Left lobe of liver (tissue), 2 donors: ENCODE data around the gene HPCA. TPM values are rescaled to one million over a fixed set of nuclear protein-coding genes. Genes with fewer than 3 reads are reported as not detected.

Experiments
- ATAC-seq: fragments of 200-7000 bp; cut with Tn5 transposase; one replicate; pipeline ENCODE4 v1.9.1; 2020; ENCODE audit warnings: mild to moderate bottlenecking, moderate library complexity
- DNase-seq: peaks from one replicate; pipeline ENCODE4 v3.0.0-alpha.2; 2020; ENCODE audit warnings: low spot score
- total RNA-seq: library from RNA; stranded (reverse); gene quantifications from one replicate; pipeline ENCODE4 v1.2.1, GENCODE V29; 2021
- donor health status: DM: no; HTN: no; CAD: no; lungs with moderate emphysema.
- donor health status: DM: no; HTN: yes; CAD: no.

Gene HPCA
- total RNA-seq, 1 donor from 2014 or later: not detected

DNA sequence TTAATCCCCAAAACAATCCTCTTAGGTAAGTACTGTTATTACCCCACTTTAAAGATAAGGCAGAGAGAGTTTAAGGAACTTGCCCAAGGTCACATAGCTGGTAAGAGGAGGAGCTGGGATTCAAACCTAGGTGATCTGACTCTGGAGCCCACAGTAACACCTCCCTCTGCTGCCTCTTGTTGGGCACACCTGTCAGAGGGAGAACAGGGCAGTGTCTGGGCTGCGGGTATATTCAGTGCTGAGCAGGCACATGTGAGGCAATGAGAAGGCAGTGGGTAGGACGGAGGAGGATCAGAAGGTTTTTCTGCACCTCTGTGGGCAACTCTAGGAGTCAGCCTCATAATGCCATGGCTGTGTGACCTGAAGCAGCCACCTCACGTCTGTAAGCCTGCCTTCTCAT is 1.8 kb downstream of the HPCA start:
- ATAC-seq (no peak), DNase-seq (no peak)

DNA sequence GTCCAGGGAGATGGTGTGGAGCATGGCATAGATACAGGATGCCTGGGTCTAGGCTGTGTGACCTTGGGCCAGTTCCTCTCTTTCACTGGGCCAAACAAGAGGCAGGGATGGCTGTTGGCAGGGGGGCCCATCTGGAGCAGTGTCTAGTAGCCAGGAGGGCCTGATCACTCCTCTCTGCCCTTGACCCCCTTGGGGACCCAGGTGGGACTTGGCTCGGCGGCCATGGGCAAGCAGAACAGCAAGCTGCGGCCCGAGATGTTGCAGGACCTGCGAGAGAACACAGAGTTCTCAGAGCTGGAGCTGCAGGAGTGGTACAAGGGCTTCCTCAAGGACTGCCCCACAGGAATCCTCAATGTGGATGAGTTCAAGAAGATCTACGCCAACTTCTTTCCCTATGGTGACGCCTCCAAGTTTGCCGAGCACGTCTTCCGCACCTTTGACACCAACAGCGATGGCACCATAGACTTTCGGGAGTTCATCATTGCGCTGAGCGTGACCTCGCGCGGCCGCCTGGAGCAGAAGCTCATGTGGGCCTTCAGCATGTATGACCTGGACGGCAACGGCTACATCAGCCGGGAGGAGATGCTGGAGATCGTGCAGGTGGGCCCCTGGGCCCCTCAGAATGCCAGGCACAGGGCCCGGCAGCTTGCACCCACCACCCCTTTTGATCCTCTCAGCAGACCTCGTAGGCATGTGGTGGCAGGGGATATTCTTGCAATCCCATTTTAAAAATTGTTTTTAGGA is 2.6 kb downstream of the HPCA start:
- ATAC-seq: no peak

DNA sequence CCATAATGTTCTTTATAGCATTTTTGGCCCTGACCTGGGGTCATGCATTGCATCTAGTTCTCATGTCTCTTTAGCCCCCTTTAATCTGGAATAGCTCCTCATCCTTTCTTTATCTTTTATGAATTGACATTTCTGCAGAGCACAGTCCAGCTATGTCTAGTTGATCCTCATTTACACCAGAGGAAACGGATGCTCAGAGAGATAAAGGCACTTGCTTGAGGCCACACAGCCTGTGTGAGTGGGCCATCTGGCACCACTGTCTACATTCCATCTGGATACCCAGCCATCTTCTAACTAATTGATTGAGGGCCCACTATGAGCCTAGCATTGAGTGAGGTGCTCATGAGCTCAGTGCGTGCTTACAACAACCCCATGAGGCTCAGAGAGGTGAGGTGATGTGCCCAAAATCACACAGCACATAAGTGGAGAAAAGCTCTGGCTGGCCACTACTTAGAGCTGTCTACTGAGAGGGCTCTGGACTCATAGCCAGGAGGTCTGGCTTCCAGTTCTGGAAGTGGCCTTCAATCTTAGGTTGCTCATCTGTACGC is 3.5 kb downstream of the HPCA start:
- DNase-seq (no peak), ATAC-seq (no peak)

More for the DNA sequence above, 2.6 kb downstream of the HPCA start:
- no peak for DNase-seq

DNA sequence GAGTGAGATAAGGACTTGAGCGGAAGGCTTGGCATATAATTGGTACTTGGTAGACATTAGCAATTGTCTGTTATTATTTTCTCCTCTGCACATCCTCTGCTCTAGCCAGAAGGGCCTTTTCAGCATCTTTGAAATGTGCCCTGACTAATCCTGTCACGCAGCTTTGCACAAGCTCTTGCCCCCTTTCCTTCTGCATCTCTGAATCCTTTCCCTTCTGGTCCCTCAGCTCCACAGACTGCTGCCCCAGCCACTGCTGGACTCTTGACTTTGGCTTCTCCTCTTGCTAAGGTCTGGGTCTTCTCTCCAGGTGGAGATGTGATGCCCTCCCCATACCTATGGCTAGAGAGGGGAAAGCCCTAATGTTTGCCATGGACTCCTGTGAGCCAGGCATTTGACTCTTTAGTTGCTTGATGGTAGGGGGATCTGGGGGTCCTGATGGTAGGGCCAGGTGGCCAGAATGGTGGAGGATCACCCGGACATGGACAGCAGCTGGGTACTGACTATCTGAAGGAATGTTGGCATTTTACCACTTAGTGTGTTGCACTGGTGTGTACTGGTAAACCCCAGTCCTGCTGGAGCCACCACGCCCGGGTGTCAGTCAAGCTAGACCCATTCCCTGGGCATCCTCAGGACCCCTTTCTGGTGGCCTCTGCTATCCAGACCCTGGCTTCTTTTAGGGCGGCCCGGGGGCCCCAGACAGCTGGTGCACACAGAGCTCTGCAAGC is 4.4 kb downstream of the HPCA start:
- no peak for ATAC-seq
- no peak for DNase-seq

DNA sequence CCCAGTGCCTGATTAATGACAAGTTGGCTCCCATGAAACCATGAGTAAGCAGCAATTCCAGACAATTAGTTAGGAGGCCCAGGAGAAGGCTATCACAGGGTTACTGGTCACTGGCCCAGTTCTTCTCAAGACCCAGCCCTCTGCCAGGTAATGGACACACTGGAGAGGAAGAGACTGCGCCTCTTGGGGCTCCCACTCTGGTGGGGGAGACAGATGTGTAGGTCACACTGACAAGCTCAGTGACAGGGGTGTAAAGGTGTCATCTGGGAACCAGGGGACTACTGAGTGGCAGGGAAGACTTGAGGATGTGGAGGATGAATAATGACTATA is 4.9 kb downstream of the HPCA start:
- no peak for ATAC-seq
- no peak for DNase-seq

DNA sequence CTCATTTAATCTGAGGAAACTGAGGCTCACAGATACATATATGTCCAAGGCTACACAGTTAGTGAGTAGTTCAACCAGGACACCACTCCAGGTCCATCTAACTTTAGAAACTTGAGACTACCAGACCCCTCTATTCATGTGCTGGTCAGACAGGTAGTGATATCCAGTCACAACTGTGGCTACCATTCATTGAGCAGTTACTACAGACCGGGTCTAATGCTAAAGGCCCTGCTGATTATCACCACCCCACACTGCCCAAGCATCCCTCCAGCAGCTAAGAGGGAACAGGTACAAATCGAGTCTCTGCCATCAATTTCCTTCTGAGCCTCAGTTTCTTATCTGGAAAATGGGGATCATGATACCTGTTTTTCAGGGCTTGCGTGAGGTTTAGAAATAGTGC is 5.3 kb downstream of the HPCA start:
- ATAC-seq: no peak

DNA sequence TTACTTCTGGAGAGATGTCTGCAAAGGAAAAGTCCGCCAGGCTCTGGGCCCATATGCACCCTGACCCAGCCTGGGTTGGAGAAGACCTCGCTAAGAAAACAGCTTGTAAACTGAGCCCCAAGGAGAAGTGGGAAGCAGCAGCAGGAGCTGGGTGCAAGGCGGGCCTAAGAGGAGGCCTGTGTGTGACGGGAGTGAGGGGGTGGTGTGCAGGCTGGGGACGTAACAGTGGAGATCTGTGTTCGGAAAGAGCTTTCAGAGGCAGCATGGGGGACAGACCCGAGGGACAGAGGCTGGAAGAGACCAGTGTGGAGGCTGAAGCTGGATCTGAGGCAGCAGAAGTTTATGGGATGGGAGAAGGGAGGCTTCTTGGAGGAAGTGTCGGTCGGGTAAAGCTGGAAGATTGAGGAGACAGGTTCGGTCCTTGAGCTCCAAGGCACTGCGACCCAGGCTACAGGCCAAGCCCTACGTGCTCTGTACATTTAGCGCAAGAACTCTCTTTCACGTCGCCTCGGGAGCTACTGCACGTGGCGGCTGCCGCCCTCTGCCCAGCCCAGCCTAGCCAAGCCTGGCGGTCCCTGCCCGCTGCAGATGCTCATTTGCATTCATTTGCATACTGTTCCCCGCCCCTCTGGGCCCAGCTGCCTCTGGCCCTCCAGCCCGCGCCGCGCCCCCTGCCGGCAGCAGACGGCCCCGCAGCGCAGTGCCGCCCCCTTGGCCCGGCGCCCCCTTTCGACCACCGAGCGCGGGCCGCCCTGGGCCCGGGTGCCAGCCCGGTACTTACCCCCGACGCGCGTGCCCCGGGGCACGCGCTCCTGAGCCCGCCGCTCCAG is 6.3 kb downstream of the HPCA start:
- ATAC-seq (no peak), DNase-seq (no peak)

More for the DNA sequence above, 5.3 kb downstream of the HPCA start:
- DNase-seq: no peak

DNA sequence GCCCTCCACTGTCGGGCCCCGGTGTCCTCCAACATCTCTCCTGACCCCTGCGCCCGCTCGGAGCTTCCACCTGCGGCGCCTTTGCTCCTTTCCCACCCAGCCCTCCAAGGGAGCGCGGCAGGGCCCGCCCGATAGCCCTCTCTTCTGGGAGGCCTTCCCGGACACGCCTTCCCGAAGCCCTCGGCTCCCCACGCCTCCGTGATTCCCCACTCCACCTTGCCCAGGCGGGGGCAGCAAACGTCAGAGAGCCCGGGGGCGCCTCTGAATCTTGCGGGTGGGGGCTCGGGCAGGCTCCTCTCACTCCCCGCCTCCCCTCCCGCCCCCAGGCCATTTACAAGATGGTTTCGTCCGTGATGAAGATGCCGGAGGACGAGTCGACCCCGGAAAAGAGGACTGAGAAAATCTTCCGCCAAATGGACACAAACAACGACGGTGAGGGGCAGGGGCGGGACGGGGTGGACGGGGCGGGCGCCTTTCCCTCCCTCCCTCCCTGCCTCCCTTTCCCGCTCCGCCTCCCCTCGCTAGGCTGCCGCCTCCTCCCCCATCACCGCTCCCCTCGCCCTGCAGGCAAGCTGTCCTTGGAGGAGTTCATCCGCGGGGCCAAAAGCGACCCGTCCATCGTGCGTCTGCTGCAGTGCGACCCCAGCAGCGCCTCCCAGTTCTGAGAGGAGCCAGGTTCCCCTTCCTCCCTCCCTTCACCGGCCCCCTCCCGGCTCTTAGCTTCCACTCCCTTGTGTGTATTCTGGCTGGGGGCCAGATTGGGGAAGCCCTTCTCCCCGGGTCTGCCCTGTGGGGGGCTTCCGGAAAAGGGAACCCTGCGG is 7.1 kb downstream of the HPCA start:
- no peak for DNase-seq
- peak; percentile 20 for ATAC-seq

DNA sequence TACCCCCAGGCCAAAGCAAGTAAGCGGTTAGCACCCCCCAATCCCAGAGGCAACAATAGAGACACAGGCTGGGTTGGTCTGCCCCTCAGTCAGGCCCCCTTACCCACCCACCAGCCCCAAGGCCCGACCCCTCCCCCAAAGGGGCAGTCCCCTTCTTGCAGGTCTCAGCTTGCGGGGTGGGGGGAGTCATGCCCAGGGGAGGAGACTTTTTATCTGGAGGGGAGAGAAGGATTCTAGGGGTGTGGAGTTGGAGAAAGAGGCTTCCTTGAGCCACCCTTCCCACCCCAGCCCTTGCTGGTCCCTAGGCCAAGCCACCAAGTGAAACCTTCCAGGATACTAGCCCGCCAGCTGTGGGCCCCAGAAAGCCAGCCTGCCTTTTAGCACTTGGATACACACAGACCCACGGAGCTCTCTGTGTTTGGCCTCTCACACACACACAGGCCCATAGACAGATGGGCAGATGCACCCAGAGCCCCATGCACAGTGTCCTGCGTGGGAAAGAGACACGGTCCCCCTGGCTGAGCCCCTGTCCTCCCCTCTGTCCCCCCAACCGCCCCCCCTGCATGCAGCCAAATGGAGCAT is 7.8 kb downstream of the HPCA start:
- ATAC-seq (no peak), DNase-seq (no peak)

DNA sequence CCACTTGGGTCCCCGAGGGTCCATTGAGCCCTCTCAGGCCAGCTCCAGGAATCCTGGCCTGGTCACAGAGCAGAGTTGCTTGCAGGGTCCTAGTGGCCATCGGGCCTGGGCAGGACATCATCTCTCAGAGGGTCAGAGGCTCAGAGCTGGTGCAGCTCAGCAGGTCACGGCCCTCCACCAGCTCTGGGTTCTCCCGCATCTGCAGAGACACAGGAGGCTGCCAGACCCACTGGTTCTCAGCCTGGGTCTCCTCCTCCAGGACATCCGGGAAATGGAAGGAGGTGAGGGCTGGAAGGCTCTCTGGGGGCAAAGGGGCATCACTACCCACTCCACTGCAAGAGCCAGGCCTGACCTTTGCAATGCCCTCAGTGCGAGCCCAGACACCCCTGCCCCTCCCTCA is 8.4 kb downstream of the HPCA start:
- no peak for DNase-seq
- ATAC-seq: no peak

DNA sequence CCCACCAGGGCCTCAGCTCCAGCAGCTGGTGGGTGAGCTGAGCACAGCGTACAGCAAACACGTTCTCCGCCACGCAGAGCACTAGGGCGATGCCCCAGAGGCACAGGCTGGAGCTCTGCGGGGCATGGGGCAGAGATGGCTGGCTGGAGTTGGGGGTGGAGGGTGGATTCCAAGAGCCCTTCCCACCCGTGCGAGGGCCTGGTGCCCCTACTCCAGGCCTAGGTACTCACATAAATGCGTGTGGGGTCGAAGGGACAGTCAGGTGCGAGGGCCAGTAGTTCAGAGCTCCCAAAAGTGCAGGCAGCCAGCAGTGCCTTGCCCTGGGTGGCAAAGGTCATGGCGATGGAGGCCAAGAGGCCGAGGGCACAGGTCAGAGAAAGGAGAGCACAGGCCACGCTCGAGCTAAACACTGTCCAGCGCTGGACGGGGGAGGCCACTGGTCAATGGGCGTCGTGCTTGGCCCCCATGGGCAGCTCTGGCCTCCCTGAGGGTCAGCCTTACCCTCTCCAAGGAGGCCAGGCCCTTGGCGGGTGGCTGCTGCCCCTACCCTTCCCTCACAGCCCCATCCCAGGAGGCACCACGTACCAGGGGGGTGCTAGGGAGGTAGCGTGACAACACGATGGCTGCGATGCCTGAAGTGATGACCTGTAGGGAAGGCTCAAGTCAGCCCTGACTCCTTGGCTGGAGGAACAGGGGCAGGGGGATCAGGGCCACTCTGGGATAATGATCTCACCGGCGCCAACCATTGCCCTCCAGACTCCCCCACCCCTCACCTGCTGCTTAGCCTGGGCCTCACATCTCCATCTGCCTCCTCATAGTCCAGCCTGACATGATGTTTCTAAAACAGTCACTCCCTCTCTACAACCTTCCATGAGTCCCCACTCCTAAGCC is 9.3 kb downstream of the HPCA start:
- DNase-seq (peak; percentile 76), ATAC-seq (peak; percentile 86)

DNA sequence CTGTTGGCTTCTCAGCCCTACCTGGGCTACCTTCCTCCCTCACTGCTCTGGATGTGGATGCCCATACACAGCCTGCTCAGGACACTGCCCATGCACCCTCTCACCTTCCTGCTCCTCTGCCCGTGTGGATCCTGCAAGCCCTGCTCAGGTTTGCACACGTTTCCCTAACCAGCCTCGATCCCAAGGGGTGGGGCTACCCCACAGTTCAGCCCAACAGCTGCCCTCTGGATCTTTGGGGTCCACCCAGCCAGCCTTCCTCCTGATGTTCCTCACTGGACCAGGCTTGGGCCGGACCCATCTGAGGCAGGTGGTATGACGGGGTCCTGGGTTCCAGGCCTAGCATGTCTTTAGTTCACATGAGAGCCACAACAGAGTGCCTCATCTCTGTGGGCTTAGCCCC is 10.2 kb downstream of the HPCA start:
- ATAC-seq (no peak), DNase-seq (no peak)

DNA sequence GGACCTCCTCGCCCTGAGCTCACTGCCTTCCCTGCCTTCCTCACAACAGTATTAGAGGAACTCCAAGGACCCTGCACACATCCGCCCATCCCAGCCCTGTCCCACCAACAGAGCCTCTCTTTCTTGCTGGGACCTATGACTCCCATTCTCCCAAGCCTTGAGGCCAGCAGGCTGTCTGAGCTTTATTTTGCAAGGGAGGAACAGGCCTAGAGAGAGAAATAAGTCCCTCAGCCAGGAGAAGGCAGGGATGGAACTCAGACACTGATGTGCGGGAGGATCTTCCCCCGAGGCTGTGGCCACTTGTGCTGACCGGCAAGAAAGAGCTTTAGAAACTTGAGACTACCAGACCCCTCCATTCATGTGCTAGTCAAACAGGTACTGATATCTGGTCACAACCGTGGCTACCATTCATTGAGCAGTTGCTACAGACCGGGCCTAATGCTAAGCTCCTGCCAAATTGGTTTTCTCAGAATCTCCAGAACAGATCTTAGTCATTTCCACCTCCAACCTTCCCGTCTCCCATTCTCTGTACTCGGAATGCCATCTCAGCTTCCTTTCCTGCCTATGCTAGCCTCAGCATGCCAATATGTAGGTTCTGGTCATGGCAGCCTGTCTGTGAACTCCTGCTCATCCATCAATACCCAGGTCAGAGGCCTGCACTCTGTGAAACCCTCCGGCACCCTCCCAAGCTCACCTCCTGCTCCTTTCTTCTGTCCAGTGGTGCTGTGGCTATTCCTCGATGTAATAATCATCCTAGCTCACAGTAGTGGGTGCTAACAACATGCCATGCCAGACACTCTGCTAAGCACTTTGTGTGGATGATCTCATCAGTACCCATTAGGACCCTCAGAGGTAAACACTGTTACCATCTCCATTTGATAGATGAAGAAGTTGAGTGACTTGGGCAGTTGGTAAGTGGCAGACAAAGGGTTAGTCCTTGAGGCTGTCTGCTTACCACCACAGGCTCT is 11.1 kb downstream of the HPCA start:
- DNase-seq: no peak
- ATAC-seq: no peak

DNA sequence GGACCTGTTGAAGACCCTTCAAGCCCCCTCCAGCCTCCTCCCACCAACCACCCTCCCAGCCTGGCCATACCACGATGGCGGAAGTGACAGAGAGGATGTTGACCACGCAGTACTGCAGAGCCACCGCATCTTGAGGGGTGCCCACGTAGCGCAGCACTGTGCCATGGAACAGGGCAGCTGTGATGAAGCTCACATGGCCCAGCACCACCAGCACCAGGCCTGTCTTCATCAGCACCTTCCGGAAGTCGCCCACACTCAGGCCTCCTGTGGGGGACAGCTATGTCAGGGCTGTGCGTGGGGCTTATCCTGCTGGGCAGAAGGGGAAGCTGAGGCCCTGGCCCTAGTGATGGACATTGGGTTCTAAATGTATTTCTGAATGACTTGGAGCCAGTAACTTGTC is 11.8 kb downstream of the HPCA start:
- DNase-seq (no peak), ATAC-seq (no peak)

DNA sequence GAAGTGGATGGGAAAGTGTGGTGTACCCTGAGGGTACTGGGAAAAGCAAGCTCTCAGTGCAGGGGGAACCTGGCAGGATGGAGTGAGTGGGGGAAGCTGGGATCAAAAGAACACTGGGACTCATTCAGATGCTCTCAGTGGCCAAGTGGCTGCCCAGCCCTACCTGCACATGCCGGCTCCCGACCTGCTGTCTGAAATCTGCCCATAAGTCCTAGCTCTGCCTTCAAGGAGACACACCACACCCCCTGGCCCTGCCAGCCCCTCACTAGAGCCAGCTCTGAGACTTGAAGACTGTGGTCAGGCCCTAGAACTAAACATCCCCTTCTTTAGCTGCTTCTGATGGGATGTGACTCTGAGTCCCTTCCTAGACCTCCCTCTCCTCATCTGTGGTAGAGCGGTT is 12.7 kb downstream of the HPCA start:
- ATAC-seq: no peak

DNA sequence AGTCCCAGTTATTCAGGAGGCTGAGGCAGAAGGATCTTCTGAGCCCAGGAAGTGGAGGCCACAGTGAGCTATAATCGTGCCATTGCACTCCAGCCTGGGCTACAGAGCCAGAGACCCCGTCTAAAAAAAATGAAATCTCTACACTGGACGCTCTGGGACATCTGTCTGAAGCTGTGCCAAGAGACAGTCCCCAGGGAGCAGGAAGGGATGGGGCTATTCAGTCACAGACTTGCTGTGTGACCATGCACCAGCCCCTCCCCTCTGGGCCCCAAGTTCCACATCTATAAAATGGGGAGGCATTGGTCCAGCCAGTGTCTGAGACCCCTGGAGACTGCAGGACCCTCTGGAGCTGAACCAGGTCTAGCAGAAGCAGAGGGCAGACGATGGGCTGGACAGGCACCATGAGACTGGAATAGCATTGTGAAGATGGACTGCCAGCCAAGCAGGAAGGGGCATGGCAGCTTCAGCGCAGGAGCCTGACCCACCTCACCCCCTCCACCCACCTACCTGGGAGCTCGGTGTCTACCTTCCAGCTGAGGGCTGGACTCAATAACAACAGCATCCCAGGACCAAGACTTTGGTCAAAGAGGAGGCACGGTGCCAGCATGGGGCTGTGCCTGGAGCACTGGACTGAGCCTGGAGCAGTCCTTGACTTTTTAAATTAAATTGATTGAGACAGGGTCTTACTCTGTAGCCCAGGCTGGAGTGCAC is 13.4 kb downstream of the HPCA start:
- peak; percentile 36 for ATAC-seq
- DNase-seq: no peak

More for the DNA sequence above, 12.7 kb downstream of the HPCA start:
- no peak for DNase-seq

DNA sequence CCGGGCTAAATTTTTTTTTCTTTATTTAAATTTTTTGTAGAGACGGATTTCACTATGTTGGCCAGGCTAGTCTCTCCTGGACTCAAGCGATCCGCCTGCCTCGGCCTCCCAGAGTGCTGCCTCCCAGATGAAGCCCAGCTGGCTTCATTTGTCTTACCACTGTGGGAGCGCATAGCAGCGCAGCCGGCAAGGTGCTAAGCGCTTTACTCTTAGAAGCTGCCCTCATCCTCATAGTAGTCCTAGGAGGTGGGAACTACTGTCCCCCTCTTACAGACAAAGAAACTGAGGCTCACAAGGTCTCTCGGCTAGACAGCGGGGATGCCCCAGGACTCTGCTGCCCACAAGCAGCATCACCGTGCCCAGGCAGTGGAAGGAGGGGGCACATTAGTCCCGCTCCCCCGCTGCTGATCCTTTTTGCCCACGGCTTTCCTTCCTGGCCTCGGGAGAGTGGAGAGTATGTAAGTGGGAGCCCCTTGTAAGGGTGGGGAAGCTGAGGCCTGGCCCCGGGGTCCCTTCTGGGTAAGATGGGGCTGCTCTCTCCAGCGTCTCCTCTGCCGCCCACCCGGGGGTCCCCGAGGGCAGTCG is 14.2 kb downstream of the HPCA start:
- DNase-seq: no peak

More for the DNA sequence above, 14.2 kb downstream of the HPCA start:
- no peak for ATAC-seq
